GM19468 (cell line): ENCODE measurements around the gene OR5AN1.

ENCODE experiments used
- ATAC-seq: cut with Tn5 transposase; IDR thresholded peaks from one replicate; pipeline ENCODE4 v1.9.1; 2021; ENCODE audit warnings: mild to moderate bottlenecking, moderate library complexity, moderate number of reproducible peaks; ENCODE audit not compliant: unreplicated experiment; ENCODE audit errors: extremely low read depth

The OR5AN1 gene

DNA sequence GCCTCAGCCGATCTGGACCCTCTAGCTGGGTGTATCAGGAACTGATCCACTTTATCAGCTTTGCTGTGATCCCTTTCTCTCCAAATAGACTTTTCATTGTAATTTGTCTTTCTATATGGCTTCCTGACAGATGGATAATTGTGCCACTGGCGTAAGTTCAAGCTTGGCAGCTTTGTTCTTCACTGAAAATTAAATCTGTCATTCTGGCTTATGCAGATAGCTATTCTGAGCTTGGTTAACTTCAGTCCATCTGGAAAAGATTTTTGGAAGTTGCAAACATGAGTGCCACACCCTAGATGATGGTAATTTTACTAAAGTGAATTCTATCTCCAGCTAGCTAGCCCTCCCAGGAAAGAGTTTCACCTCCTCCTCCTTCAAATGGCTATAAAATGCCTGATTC lies 59.5 kb downstream of the OR5AN1 start:
- ATAC-seq, result no peak
